Ectodermal cell (in vitro differentiated cells): ENCODE measurements around the gene PTPRF.

Source experiments
- H3K27ac ChIP-seq: 2 replicates; pipeline ENCODE4 v1.7.0; 2013; ENCODE audit warnings: mild to moderate bottlenecking, low read depth, low read length; ENCODE audit not compliant: insufficient read depth, poor library complexity, severe bottlenecking
- H3K27me3 ChIP-seq: 2 replicates; pipeline ENCODE4 v1.7.0; 2013; ENCODE audit warnings: mild to moderate bottlenecking, low read length; ENCODE audit not compliant: insufficient read depth, control insufficient read depth, poor library complexity, severe bottlenecking
- H3K36me3 ChIP-seq: one replicate; pipeline ENCODE4 v1.7.0; 2013; ENCODE audit warnings: low read length; ENCODE audit not compliant: control insufficient read depth, insufficient read depth
- H3K4me1 ChIP-seq: one replicate; pipeline ENCODE4 v1.7.0; 2013; ENCODE audit warnings: low read length; ENCODE audit not compliant: control insufficient read depth, insufficient read depth
- H3K4me3 ChIP-seq: 2 replicates; pipeline ENCODE4 v1.7.0; 2013; ENCODE audit warnings: low read depth, low read length, control low read depth; ENCODE audit not compliant: insufficient read depth
- H3K9me3 ChIP-seq: 2 replicates; pipeline ENCODE4 v1.7.0; 2013; ENCODE audit warnings: mild to moderate bottlenecking, low read length, moderate library complexity; ENCODE audit not compliant: control insufficient read depth
- WGBS, 2 experiments: methylation state at CpG; one replicate each; pipeline ENCODE4 v1.1.7; 2013; ENCODE audit warnings: missing lambda C conversion rate in 2 of 2; 5-methylcytosine and 5-hydroxymethylcytosine counted together

Gene PTPRF

GRCh38 chr1:43614211-43614610 lies 83.5 kb downstream of the PTPRF start:
- no peaks in the 10 kb centered on the region for H3K9me3 ChIP-seq
- no peak overlapping the region for H3K27ac ChIP-seq
- WGBS, 2 experiments, result 95 to 96% methylated on average over 11 of the region's 11 CpGs
- no peaks in the 10 kb centered on the region for H3K4me1 ChIP-seq
- H3K27me3 ChIP-seq, result no peaks in the 10 kb centered on the region
- H3K36me3 ChIP-seq, result peaks cover 33% of the 10 kb centered on the region
- no peak overlapping the region for H3K4me3 ChIP-seq

GRCh38 chr1:43614891-43615290 lies 84.2 kb downstream of the PTPRF start:
- no peaks in the 10 kb centered on the region for H3K27me3 ChIP-seq
- H3K36me3 ChIP-seq, result peaks cover 32% of the 10 kb centered on the region
- H3K4me1 ChIP-seq, result no peaks in the 10 kb centered on the region
- 93 to 94% methylated on average over 6 of the region's 6 CpGs for WGBS, 2 experiments
- H3K27ac ChIP-seq, result no peak overlapping the region
- no peaks in the 10 kb centered on the region for H3K9me3 ChIP-seq
- no peak overlapping the region for H3K4me3 ChIP-seq

GRCh38 chr1:43616383-43616782 lies 85.7 kb downstream of the PTPRF start:
- no peak overlapping the region for H3K4me3 ChIP-seq
- no peak overlapping the region for H3K27ac ChIP-seq
- no peaks in the 10 kb centered on the region for H3K27me3 ChIP-seq
- H3K9me3 ChIP-seq, result no peaks in the 10 kb centered on the region
- H3K4me1 ChIP-seq, result no peaks in the 10 kb centered on the region
- H3K36me3 ChIP-seq, result peaks cover 41% of the 10 kb centered on the region
- whole genome bisulfite sequencing, 2 experiments, result 96% methylated on average over 7 of the region's 7 CpGs

DNA sequence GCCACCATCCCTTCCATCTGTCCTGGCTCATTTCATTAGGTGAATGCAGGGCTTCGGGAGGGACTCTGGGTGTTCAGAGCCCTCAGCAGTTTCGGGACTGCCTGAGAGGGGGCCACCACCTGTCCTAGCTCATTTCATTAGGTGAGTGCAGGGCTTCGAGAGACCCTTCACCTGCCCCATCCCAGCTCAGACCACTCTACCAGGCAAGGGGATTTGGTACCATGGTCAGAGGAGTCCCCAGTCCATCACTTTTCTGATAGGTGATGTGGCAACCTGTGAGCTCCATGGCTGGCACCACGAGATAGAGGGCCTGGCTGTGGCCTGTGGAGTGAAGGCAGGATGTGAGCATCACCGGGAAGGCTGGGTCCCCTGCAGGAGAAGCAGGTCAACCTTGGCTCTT lies 86.3 kb downstream of the PTPRF start:
- Histone ChIP-seq H3K27ac (no peak overlapping the region), H3K9me3 (no peaks in the 10 kb centered on the region), H3K36me3 (peaks cover 41% of the 10 kb centered on the region), H3K4me3 (no peak overlapping the region), H3K4me1 (no peaks in the 10 kb centered on the region), H3K27me3 (no peaks in the 10 kb centered on the region)
- WGBS, 2 experiments, result 94 to 97% methylated on average over 5 of the region's 5 CpGs

GRCh38 chr1:43617668-43618067 lies 87.0 kb downstream of the PTPRF start:
- Histone ChIP-seq H3K4me1 (no peaks in the 10 kb centered on the region), H3K27me3 (no peaks in the 10 kb centered on the region), H3K36me3 (peaks cover 41% of the 10 kb centered on the region), H3K9me3 (no peaks in the 10 kb centered on the region), H3K27ac (no peak overlapping the region), H3K4me3 (no peak overlapping the region)
- 97% methylated on average over 14 of the region's 14 CpGs for WGBS, 2 experiments

DNA sequence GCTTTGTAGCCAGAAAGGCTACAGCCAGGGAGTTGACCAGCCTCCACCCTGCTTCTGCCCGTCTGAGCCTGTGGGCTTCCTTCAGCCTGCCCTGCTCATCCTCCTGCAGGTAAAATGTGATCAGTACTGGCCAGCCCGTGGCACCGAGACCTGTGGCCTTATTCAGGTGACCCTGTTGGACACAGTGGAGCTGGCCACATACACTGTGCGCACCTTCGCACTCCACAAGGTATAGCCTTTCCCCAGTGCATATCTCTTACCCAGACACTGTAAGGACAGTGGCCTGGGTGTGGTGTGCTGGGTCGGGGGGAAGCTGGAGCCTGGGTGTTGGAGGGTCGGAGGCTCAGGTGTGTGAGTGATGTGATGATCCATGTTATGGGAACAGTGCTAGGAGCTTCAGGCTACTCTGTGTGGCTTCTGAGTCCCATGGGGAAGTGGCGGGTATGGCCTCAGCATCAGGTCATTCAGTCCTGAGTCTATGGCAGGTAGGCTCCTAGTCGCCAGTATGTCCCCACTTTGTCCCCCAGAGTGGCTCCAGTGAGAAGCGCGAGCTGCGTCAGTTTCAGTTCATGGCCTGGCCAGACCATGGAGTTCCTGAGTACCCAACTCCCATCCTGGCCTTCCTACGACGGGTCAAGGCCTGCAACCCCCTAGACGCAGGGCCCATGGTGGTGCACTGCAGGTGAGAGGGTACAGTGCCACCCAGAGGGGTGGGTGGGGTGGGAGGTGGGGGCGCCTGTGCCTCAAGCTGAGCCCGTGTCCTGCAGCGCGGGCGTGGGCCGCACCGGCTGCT lies 88.0 kb downstream of the PTPRF start:
- no peak overlapping the region for H3K27ac ChIP-seq
- WGBS, 2 experiments, result 93 to 94% methylated on average over 22 of the region's 22 CpGs
- peaks cover 36% of the 10 kb centered on the region for H3K36me3 ChIP-seq
- no peaks in the 10 kb centered on the region for H3K27me3 ChIP-seq
- no peaks in the 10 kb centered on the region for H3K9me3 ChIP-seq
- H3K4me1 ChIP-seq, result no peaks in the 10 kb centered on the region
- H3K4me3 ChIP-seq, result no peak overlapping the region

- no peaks in the 10 kb centered on the region for H3K9me3 ChIP-seq
- no peaks in the 10 kb centered on the region for H3K4me1 ChIP-seq
- 95% methylated on average over 21 of the region's 21 CpGs for WGBS, 2 experiments
- H3K36me3 ChIP-seq, result peaks cover 31% of the 10 kb centered on the region
- no peaks in the 10 kb centered on the region for H3K27me3 ChIP-seq
- no peak overlapping the region for H3K4me3 ChIP-seq
- no peak overlapping the region for H3K27ac ChIP-seq
These were observed 88.7 kb downstream of the PTPRF start for GRCh38 chr1:43619314-43619790.

DNA sequence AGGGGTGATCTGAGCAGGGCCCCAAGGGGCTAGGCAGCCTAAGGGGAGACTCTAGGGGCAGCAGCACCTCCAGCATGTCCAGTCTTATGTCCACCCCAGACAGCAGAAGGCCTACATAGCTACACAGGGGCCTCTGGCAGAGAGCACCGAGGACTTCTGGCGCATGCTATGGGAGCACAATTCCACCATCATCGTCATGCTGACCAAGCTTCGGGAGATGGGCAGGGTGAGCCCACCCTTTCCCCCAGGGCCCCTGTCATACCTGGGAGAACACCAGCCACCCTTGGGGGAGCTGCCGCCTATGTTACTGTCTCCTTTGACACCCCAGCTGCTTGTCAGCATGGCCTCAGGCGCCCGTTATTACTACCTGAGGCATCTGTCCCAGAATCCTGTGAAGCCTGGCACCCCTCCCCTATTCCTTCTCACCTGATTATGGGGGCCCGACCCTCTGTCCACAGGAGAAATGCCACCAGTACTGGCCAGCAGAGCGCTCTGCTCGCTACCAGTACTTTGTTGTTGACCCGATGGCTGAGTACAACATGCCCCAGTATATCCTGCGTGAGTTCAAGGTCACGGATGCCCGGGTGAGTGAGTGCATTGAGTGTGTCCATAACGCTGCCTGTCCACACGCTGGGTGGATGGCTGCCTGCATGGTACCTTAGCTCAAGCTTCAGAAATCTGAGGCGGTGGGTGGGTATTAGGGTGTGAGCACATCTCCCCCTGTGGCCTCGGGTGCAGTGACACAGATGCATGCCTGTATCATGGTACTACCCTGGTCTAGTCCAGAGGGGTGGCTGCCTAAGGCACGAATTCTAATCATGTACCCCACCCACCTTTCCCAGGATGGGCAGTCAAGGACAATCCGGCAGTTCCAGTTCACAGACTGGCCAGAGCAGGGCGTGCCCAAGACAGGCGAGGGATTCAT lies 89.6 kb downstream of the PTPRF start:
- no peaks in the 10 kb centered on the region for H3K4me1 ChIP-seq
- 95 to 96% methylated on average over 22 of the region's 22 CpGs for WGBS, 2 experiments
- H3K9me3 ChIP-seq, result no peaks in the 10 kb centered on the region
- H3K36me3 ChIP-seq, result peaks cover 31% of the 10 kb centered on the region
- no peaks in the 10 kb centered on the region for H3K27me3 ChIP-seq
- H3K4me3 ChIP-seq, result no peak overlapping the region
- H3K27ac ChIP-seq, result no peak overlapping the region

- Histone ChIP-seq H3K4me3 (no peak overlapping the region), H3K9me3 (no peaks in the 10 kb centered on the region), H3K27ac (no peak overlapping the region), H3K4me1 (no peaks in the 10 kb centered on the region), H3K27me3 (no peaks in the 10 kb centered on the region), H3K36me3 (peaks cover 31% of the 10 kb centered on the region)
- WGBS, 2 experiments, result 92 to 94% methylated on average over 16 of the region's 16 CpGs
These were observed 90.3 kb downstream of the PTPRF start for GRCh38 chr1:43620956-43621355.

DNA sequence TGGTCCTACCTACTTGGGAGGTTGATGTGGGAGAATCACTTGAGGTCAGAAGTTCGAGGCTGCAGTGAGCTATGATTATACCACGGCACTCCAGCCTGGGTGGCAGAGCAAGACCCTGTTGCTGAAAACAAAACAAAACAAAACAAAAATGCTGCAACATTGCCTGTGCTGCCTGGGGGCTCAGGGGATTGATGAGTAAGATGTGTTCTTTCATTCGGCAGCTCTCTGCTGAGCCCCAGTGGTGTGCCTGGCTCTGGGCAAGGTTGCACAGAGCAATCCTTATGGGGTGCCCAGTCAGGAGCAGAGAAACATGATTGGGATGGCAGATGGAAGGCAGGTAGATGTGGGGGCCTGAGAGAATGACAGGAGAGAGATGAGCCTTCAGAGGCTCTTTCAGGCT lies 90.7 kb downstream of the PTPRF start:
- Histone ChIP-seq H3K4me3 (no peak overlapping the region), H3K27ac (no peak overlapping the region), H3K27me3 (no peaks in the 10 kb centered on the region), H3K4me1 (no peaks in the 10 kb centered on the region), H3K9me3 (no peaks in the 10 kb centered on the region), H3K36me3 (peaks cover 31% of the 10 kb centered on the region)
- WGBS, 2 experiments, result 86 to 92% methylated on average over 3 of the region's 3 CpGs
